ENCODE measurements around the gene RNF214.

GRCh38 chr11:117259417-117259816 lies 26.9 kb downstream of the RNF214 start:
- TF ChIP-seq POLR2A (IDR thresholded peaks at IDR 0.05) (no peak), CTCF (IDR thresholded peaks at IDR 0.05) (no peak)

Data from gastroesophageal sphincter (tissue), 3 donors.